Neuronal stem cell (in vitro differentiated cells): ENCODE results near the gene MCUR1.

Experiments
- DNase-seq: peaks from one replicate; pipeline ENCODE4 v3.0.0-alpha.2; 2013; ENCODE audit warnings: low spot score
- H2AFZ ChIP-seq: one replicate; pipeline ENCODE4 v1.6.1; 2013; ENCODE audit warnings: mild to moderate bottlenecking, low read length, inconsistent platforms
- H2AK5ac ChIP-seq: 2 replicates; pipeline ENCODE4 v1.6.1; 2013; ENCODE audit warnings: low read depth, mild to moderate bottlenecking, inconsistent platforms, low read length, moderate library complexity, mixed read lengths
- H2BK120ac ChIP-seq: 2 replicates; pipeline ENCODE4 v1.6.1; 2013; ENCODE audit warnings: low read depth, mild to moderate bottlenecking, inconsistent platforms, low read length, moderate library complexity, mixed read lengths
- H2BK12ac ChIP-seq: one replicate; pipeline ENCODE4 v1.6.1; 2013; ENCODE audit warnings: low read length, inconsistent platforms
- H2BK15ac ChIP-seq: 2 replicates; pipeline ENCODE4 v1.6.1; 2013; ENCODE audit warnings: mild to moderate bottlenecking, low read length, inconsistent platforms, mixed read lengths
- H2BK5ac ChIP-seq: one replicate; pipeline ENCODE4 v1.6.1; 2013; ENCODE audit warnings: inconsistent platforms, mild to moderate bottlenecking, low read length, moderate library complexity
- H3K14ac ChIP-seq: one replicate; pipeline ENCODE4 v1.6.1; 2013; ENCODE audit warnings: low read length, inconsistent platforms
- H3K18ac ChIP-seq: 2 replicates; pipeline ENCODE4 v1.6.1; 2013; ENCODE audit warnings: low read length, inconsistent platforms
- H3K23ac ChIP-seq: 2 replicates; pipeline ENCODE4 v1.6.1; 2013; ENCODE audit warnings: low read depth, mild to moderate bottlenecking, mixed read lengths, low read length, inconsistent platforms; ENCODE audit not compliant: poor library complexity
- H3K27ac ChIP-seq: replicated peaks from 3 replicates; pipeline ENCODE4 v1.5.1; 2013; ENCODE audit warnings: low read length, inconsistent platforms
- H3K27me3 ChIP-seq, 3 experiments: 2 replicates each; pipeline ENCODE4 v1.6.1; 2013; ENCODE audit warnings: low read length in 3 of 3, mild to moderate bottlenecking in 2 of 3, inconsistent platforms in 1 of 3, low read depth in 1 of 3, mixed read lengths in 1 of 3, moderate library complexity in 1 of 3; ENCODE audit not compliant: control insufficient read depth in 3 of 3, insufficient read depth in 3 of 3
- H3K36me3 ChIP-seq, 2 donors: replicated peaks in 1 of 2; 2 replicates each; pipeline ENCODE4 v1.6.1; 2013; ENCODE audit warnings: low read length in 2 of 2; ENCODE audit not compliant: control insufficient read depth in 2 of 2, insufficient read depth in 2 of 2
- H3K4ac ChIP-seq: 2 replicates; pipeline ENCODE4 v1.6.1; 2013; ENCODE audit warnings: inconsistent platforms, mild to moderate bottlenecking, low read length, moderate library complexity
- H3K4me1 ChIP-seq, 2 donors: 1 replicate in 1 of 2; 2 replicates in 1 of 2; pipeline ENCODE4 v1.6.1; 2013; ENCODE audit warnings: low read length in 2 of 2, low read depth in 1 of 2; ENCODE audit not compliant: control insufficient read depth in 2 of 2, insufficient read depth in 1 of 2
- H3K4me2 ChIP-seq: one replicate; pipeline ENCODE4 v1.6.1; 2013; ENCODE audit warnings: mild to moderate bottlenecking, low read length, inconsistent platforms; ENCODE audit not compliant: insufficient read depth, poor library complexity, severe bottlenecking
- H3K4me3 ChIP-seq, 2 donors: 2 replicates each; pipeline ENCODE4 v1.5.1; 2013; ENCODE audit warnings: low read length in 2 of 2, mild to moderate bottlenecking in 2 of 2, inconsistent platforms in 1 of 2, moderate library complexity in 1 of 2
- H3K79me1 ChIP-seq: one replicate; pipeline ENCODE4 v1.6.1; 2013; ENCODE audit warnings: low read depth, mild to moderate bottlenecking, inconsistent platforms, low read length, moderate library complexity
- H3K9ac ChIP-seq: one replicate; pipeline ENCODE4 v1.6.1; 2013; ENCODE audit warnings: mild to moderate bottlenecking, low read depth, low read length, inconsistent platforms; ENCODE audit not compliant: poor library complexity
- H3K9me3 ChIP-seq, 2 donors: replicated peaks in 1 of 2; 2 replicates each; pipeline versions ENCODE3 to v1.6.1; 2013; ENCODE audit warnings: low read length in 2 of 2, mild to moderate bottlenecking in 2 of 2, inconsistent platforms in 1 of 2, low read depth in 1 of 2, mixed read lengths in 1 of 2, moderate library complexity in 1 of 2; ENCODE audit not compliant: control insufficient read depth in 2 of 2, insufficient read depth in 1 of 2
- H4K8ac ChIP-seq: one replicate; pipeline ENCODE4 v1.6.1; 2013; ENCODE audit warnings: low read depth, mild to moderate bottlenecking, inconsistent platforms, low read length, moderate library complexity
- H4K91ac ChIP-seq: one replicate; pipeline ENCODE4 v1.6.1; 2013; ENCODE audit warnings: low read length, low read depth, mild to moderate bottlenecking, inconsistent platforms; ENCODE audit not compliant: poor library complexity
- WGBS, 2 donors: extraction: QIAGEN DNeasy Blood & Tissue Kit; methylation state at CpG; one replicate each; pipeline ENCODE4 v1.1.7; 2013; ENCODE audit warnings: missing lambda C conversion rate in 2 of 2, mixed read lengths in 1 of 2; ENCODE audit not compliant: insufficient read length in 2 of 2, insufficient replicate concordance in 1 of 2; ENCODE audit errors: extremely low coverage in 2 of 2; 5-methylcytosine and 5-hydroxymethylcytosine counted together

The MCUR1 gene

GRCh38 chr6:13825871-13826270, 11.5 kb upstream of the MCUR1 start:
- peaks cover 0 to 3% of the 10 kb centered on the region in 2 donors for H3K9me3 ChIP-seq
- no peak overlapping the region for H2BK15ac ChIP-seq
- no peak overlapping the region for H2AK5ac ChIP-seq
- no peak overlapping the region for H3K4ac ChIP-seq
- no peak overlapping the region for H3K4me3 ChIP-seq
- H4K91ac ChIP-seq = no peak overlapping the region
- H3K27ac ChIP-seq = no peak overlapping the region
- no peaks in the 10 kb centered on the region for H3K4me1 ChIP-seq
- no peaks in the 10 kb centered on the region for H3K27me3 ChIP-seq
- no peaks in the 10 kb centered on the region for H3K36me3 ChIP-seq
- WGBS, 2 donors = no CpG with 5 or more reads among the region's 1 CpG
- no peak overlapping the region for H3K18ac ChIP-seq
- no peak overlapping the region for H3K9ac ChIP-seq
- no peak overlapping the region for H2AFZ ChIP-seq
- DNase-seq = no peak
- no peak overlapping the region for H4K8ac ChIP-seq
- H2BK5ac ChIP-seq = no peak overlapping the region
- no peak overlapping the region for H2BK12ac ChIP-seq
- no peak overlapping the region for H3K4me2 ChIP-seq
- no peak overlapping the region for H3K23ac ChIP-seq
- H3K79me1 ChIP-seq = no peaks in the 10 kb centered on the region
- no peak overlapping the region for H2BK120ac ChIP-seq
- H3K14ac ChIP-seq = no peak overlapping the region

- Histone ChIP-seq H4K91ac (no peak overlapping the region), H2AK5ac (no peak overlapping the region), H4K8ac (no peak overlapping the region), H3K14ac (no peak overlapping the region), H3K4me2 (no peak overlapping the region), H3K4me3 (no peak overlapping the region), H3K79me1 (no peaks in the 10 kb centered on the region), H3K27me3 (no peaks in the 10 kb centered on the region), H2BK12ac (no peak overlapping the region), H2BK15ac (no peak overlapping the region), H3K9ac (no peak overlapping the region), H3K23ac (no peak overlapping the region), H3K9me3 (no peaks in the 10 kb centered on the region), H3K4me1 (peaks cover 5 to 7% of the 10 kb centered on the region in 2 donors), H2BK120ac (no peak overlapping the region), H2AFZ (no peak overlapping the region), H3K4ac (no peak overlapping the region), H2BK5ac (no peak overlapping the region), H3K27ac (no peak overlapping the region), H3K36me3 (no peaks in the 10 kb centered on the region), H3K18ac (no peak overlapping the region)
- no CpG with 5 or more reads among the region's 2 CpGs for WGBS, 2 donors
- DNase-seq = peak; percentile 39
These were observed 4.0 kb upstream of the MCUR1 start for GRCh38 chr6:13818341-13818740.

GRCh38 chr6:13814938-13815575, 700 bp upstream of the MCUR1 start:
- H3K18ac ChIP-seq = no peak overlapping the region
- H3K4me3 ChIP-seq = peak overlapping the region; percentile 67 to 77
- no peaks in the 10 kb centered on the region for H3K79me1 ChIP-seq
- H3K14ac ChIP-seq = no peak overlapping the region
- H2AK5ac ChIP-seq = no peak overlapping the region
- peaks cover 0 to 12% of the 10 kb centered on the region in 2 donors for H3K36me3 ChIP-seq
- no peaks in the 10 kb centered on the region for H3K9me3 ChIP-seq
- no peak overlapping the region for H3K23ac ChIP-seq
- peak overlapping the region; percentile 98 for H2AFZ ChIP-seq
- H3K27me3 ChIP-seq = no peaks in the 10 kb centered on the region
- H2BK120ac ChIP-seq = no peak overlapping the region
- no peak overlapping the region for H4K8ac ChIP-seq
- H3K4me2 ChIP-seq = peak overlapping the region; percentile 64
- H2BK15ac ChIP-seq = no peak overlapping the region
- no peak overlapping the region for H3K9ac ChIP-seq
- H3K4ac ChIP-seq = no peak overlapping the region
- no peak overlapping the region for H2BK12ac ChIP-seq
- no CpG with 5 or more reads among the region's 8 CpGs for WGBS, 2 donors
- DNase-seq = no peak
- H3K27ac ChIP-seq = peak overlapping the region; percentile 98
- H2BK5ac ChIP-seq = no peak overlapping the region
- peaks cover 14% of the 10 kb centered on the region in 2 donors for H3K4me1 ChIP-seq
- H4K91ac ChIP-seq = no peak overlapping the region

- Histone ChIP-seq H3K9ac (peak overlapping the region; percentile 89), H2AK5ac (no peak overlapping the region), H3K27ac (peak overlapping the region; percentile 98), H3K4ac (no peak overlapping the region), H3K36me3 (peaks cover 0 to 20% of the 10 kb centered on the region in 2 donors), H3K18ac (peak overlapping the region; percentile 100), H4K91ac (peak overlapping the region; percentile 89), H3K4me1 (peaks cover 14% of the 10 kb centered on the region in 2 donors), H2BK120ac (peak overlapping the region; percentile 87), H3K27me3 (no peaks in the 10 kb centered on the region), H4K8ac (no peak overlapping the region), H2BK5ac (peak overlapping the region; percentile 95), H3K23ac (peak overlapping the region; percentile 97), H3K9me3 (no peaks in the 10 kb centered on the region), H2BK12ac (no peak overlapping the region), H2AFZ (peak overlapping the region; percentile 98), H3K4me2 (peak overlapping the region; percentile 64), H3K14ac (no peak overlapping the region), H3K79me1 (no peaks in the 10 kb centered on the region), H3K4me3 (peak overlapping the region; percentile 77 to 97), H2BK15ac (peak overlapping the region; percentile 97)
- DNase-seq = peak; percentile 78
- no CpG with 5 or more reads among the region's 56 CpGs for WGBS, 2 donors
These were observed 659 bp downstream of the MCUR1 start for GRCh38 chr6:13813621-13814175.
